ENCODE results near the gene PTGDS.

The PTGDS gene

GRCh38 chr9:136958898-136959850 lies 18.1 kb upstream of the PTGDS start:
- no peak for DNase-seq

GRCh38 chr9:136960212-136960937 lies 16.9 kb upstream of the PTGDS start:
- DNase-seq, result no peak

GRCh38 chr9:136960938-136961275 lies 16.4 kb upstream of the PTGDS start:
- no peak for DNase-seq

- no peak for DNase-seq
Observed at GRCh38 chr9:136961279-136962065, 15.8 kb upstream of the PTGDS start.

GRCh38 chr9:136962163-136962562 lies 15.1 kb upstream of the PTGDS start:
- DNase-seq, result no peak

GRCh38 chr9:136962701-136963248 lies 14.5 kb upstream of the PTGDS start:
- no peak for DNase-seq

GRCh38 chr9:136963341-136963740 lies 14.0 kb upstream of the PTGDS start:
- no peak for DNase-seq

- DNase-seq, result no peak
Observed at GRCh38 chr9:136963751-136964150, 13.6 kb upstream of the PTGDS start.

- no peak for DNase-seq
Observed at GRCh38 chr9:136964171-136964689, 13.1 kb upstream of the PTGDS start.

- DNase-seq, result no peak
Observed at GRCh38 chr9:136964833-136965422, 12.4 kb upstream of the PTGDS start.

- no peak for DNase-seq
Observed at GRCh38 chr9:136965771-136966484, 11.4 kb upstream of the PTGDS start.

GRCh38 chr9:136968333-136969127 lies 8.8 kb upstream of the PTGDS start:
- DNase-seq, result no peak

GRCh38 chr9:136969150-136969549 lies 8.2 kb upstream of the PTGDS start:
- no peak for DNase-seq

GRCh38 chr9:136969774-136970173 lies 7.5 kb upstream of the PTGDS start:
- DNase-seq, result no peak

GRCh38 chr9:136970361-136970760 lies 6.9 kb upstream of the PTGDS start:
- no peak for DNase-seq

- DNase-seq, result no peak
Observed at GRCh38 chr9:136971746-136972145, 5.6 kb upstream of the PTGDS start.

GRCh38 chr9:136972335-136972734 lies 5.0 kb upstream of the PTGDS start:
- no peak for DNase-seq

- no peak for DNase-seq
Observed at GRCh38 chr9:136972743-136973142, 4.6 kb upstream of the PTGDS start.

GRCh38 chr9:136973618-136974617 lies 3.4 kb upstream of the PTGDS start:
- DNase-seq, result no peak

All from fibroblast of skin of scalp (primary cell).